NOMO-1 treated with DMSO at 0.1 percent for 48 hours (cell line): Measurements from ENCODE around the gene C1QTNF9.
"Not testable (repeated sequence)": the region's sequence is repeated elsewhere in the genome, so short reads cannot be mapped to it uniquely, and the experiment has no call there.

Source experiments
- DNase-seq: peaks from one replicate; lab custom pipeline; 2025; ENCODE audit not compliant: unreplicated experiment; lab: John Stamatoyannopoulos, UW

The C1QTNF9 gene, protein sequence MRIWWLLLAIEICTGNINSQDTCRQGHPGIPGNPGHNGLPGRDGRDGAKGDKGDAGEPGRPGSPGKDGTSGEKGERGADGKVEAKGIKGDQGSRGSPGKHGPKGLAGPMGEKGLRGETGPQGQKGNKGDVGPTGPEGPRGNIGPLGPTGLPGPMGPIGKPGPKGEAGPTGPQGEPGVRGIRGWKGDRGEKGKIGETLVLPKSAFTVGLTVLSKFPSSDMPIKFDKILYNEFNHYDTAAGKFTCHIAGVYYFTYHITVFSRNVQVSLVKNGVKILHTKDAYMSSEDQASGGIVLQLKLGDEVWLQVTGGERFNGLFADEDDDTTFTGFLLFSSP

DNA sequence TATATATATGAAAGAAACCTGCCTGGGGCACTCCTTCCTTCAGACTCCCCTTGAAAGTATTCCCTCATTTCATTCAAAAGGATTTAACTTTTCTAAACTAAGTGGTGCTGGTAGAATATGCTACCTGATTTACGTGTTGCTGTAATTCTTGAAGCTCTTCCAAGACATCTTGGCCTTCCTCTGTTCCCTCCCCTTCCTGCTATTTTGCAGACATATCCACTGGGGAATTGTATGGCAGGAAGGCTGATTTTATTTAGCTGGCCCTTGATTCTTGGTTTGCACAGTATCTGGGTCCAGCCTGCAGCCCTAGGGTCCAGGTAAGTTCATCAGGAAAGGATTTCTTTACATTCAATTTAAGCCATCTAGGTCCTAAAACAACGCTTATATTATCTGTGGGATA, at the start of gene C1QTNF9:
TSS of gene C1QTNF9 (plus strand) at position 281 of the 400 bp plus-strand sequence. CDS start 6,424 bp downstream, outside the sequence.
- not testable (repeated sequence) for DNase-seq

DNA sequence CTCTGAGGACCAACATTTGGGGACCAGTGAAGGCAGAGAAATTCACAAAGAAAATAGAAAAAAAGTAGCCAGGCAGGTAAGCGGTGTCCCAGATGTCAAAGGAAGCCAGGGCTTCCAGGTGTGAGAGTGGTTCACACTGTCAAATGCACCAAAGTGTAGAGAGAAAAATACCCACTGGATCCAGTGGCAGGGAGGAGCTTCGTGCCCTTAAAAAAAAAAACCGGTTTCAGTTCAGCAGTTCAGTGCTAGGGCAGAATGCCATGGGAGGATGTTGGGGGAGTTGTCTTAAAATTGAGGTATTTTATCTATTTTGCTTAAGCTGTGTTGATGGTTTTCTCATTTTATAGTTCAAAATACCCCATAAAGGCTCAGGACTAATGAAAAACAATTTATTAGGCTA, 47.8 kb upstream of the C1QTNF9 start:
- DNase-seq: no peak

DNA sequence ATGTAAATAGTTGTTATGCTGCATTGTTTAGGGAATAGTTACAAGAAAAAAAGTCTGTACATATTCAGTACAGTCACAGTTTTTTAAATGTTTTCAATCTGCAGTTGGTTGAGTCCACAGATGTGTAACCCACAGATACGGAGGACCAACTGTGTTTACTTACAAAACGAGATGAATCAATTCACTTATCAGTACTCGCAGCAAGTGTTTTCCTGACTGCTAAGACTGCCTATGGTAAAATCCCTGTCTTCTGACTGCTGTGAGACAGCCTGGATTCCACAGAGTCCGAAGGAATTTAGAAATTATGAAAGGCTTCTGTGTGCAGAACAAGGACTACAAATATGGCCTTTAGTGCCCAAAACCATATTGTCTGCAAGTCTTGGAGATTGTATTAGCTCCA, 45.7 kb upstream of the C1QTNF9 start:
- DNase-seq: no peak

DNA sequence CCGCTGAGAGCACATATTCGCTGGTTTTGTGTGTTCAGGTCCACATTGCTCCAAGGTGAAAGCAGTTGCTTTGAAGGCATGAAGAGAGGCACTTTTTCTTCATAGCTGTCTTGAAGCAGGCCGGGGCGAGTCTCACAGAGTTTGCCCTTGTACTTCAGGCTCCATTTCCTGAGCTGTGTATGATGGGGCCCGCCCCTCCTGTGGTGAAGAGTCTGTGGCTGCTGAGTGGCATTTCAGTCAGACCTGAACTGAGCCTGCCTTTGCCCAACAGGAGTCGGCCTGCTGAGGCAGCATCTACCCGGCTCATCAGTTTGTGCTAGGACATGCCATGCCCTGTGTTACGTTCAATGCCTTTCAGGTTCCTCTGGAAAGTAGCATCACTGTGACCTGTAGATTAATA, 44.4 kb upstream of the C1QTNF9 start:
- DNase-seq: no peak

DNA sequence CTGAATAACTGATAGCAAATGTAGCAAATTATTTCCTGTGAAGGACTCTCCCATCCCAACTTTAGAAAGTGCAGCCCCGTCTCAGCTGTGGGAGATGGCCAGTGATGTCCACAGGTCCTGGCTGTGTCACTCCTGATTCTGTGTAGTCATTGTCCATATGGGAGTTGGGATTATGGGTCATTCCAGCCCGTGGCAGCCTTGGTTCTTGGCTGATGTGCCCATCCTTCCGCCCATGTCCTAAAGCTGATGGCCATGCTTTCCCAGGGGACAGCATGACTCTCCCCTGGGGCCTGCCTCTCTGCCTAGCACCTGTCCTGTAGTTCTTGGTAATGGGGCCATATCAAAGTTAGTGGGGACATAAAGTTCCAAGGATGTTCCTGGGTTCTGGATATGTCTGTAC, 43.9 kb upstream of the C1QTNF9 start:
- DNase-seq: no peak

DNA sequence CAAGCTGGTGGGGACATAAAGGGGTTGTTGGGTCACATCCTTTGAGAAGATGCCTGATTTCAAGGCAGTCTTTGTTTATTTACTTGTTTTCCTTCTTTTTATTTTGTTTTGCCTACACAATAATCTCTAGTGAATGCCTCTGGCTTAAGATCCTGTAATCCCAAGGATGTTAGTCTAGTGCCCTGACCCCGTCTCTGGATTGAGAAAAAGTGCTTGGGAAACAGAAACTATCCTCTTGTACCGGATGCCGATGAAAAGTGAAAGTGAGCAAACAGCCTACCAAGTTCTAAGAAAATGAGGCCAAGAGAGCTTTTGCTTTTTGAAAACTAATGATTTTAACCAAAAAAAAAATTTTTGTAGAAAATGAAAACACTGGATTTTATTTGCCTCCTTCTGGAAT, 42.1 kb upstream of the C1QTNF9 start:
- no peak for DNase-seq

DNA sequence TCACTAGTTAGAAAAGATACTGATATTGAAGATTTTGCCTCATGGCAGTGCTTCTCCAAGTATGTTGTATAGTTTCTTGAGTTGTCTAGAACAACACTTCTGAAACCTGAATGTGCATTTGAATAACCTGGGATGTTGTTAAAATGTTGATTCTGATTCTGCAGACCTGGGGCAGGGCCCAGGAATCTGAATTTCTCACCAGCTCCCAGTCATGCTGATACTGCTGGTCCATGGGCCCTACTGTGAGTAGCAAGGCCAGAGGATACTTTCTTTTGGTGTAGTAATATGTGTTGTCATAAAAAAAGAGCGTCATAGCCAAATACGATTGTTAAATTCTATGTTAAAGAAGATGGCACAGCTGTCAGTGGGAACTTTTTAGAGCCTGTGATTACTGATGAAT, 41.6 kb upstream of the C1QTNF9 start:
- no peak for DNase-seq

DNA sequence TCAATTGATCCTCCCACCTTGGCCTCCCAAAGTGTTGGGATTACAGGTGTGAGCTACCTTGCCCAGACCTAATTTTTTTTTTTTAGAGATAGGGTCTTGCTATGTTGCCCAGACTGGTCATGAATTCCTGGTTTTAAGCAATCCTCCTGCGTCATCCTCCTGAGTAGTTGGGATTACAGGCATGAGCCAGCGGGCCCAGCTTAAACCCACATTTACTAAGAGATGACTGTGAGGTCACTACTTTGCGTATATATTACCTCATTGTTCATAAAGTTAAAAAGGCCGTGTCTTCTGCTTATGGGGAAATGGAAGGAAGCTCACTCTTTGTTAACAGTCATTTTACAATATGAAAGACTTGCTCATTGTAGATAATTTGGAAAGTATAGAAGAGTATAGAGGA, 39.6 kb upstream of the C1QTNF9 start:
- DNase-seq: peak; percentile 22

DNA sequence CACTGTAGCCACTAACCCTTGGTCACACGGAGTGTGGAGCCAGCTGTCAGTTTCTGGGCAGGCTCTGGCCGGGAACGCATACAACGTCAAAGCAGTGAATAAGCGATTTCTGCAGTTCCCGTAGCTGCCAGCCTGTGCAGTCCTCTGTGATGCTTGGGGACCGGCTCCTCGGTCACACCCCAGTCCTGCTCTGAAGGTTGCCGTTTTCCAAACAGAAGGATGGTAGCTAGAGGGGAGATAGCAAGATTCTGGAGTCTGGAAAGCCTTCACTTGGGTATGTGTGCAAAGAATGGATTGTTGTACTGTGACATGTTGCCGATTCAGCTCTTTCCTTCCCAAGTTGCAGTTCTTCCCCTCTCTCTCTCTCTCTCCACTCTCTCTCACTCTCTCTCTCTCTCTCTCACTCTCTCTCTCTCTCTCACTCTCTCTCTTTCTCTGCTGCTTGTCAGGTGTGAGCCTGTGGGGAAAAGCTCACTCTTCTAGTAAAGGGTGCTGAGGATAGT, 38.7 kb upstream of the C1QTNF9 start:
- DNase-seq: peak; percentile 76

DNA sequence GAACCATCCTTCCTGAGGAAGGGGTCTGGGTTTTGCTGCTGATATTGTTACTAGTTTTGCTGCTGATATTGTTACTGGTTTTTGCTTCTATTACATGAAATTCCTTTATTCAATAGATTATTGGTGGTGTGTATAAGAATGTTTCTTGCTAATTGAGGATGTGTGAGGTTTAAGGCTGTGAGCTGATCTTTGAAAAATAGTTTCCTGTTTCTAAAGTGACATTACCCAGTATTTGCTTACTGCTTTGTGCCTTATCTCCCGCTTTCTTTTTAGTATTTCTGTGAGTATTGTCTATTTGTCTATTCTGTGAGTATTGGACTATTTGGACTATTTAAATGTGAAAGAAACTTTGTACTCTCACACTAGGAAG, 38.2 kb upstream of the C1QTNF9 start:
- DNase-seq: no peak

DNA sequence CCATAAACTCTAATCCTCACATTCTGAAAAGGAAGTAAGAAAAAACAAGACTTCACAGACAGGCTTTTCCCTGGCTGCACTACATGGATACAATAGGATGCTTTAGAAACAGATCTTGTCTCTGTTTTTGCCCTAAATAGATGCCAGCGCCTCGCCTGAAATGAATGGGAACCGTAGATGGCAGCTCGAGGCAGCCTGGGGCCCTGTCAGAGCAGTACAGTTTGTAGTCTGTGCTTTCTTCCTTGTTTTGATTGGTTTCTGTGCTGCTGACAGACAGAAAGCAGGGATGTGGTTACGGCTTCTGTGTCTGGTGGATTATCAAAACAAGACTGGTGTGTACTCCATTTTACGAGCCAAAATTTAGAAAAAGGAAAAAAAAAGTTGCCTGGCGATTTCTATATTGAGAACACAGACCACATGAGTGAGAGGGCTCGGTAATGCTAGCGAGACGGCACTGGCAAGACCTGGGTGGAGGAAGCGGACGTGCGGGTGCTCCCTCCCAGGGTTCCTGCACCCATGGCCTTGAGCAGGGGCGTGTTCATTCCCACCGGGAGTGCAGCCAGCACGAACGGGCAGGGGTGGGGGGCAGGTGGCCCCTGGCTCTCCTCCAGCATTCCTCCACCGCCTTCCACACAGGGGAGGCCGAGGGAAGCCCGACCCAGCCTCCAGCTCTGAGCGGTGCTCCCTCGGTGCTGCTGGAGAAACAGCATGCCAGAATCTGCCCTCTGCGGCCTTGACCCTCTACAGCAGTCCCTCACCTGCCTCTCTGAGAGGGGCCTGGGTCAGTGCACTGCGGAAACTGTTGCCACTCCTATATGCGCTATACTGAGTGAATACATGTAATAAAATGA, 37.6 kb upstream of the C1QTNF9 start:
- DNase-seq: peak; percentile 77

DNA sequence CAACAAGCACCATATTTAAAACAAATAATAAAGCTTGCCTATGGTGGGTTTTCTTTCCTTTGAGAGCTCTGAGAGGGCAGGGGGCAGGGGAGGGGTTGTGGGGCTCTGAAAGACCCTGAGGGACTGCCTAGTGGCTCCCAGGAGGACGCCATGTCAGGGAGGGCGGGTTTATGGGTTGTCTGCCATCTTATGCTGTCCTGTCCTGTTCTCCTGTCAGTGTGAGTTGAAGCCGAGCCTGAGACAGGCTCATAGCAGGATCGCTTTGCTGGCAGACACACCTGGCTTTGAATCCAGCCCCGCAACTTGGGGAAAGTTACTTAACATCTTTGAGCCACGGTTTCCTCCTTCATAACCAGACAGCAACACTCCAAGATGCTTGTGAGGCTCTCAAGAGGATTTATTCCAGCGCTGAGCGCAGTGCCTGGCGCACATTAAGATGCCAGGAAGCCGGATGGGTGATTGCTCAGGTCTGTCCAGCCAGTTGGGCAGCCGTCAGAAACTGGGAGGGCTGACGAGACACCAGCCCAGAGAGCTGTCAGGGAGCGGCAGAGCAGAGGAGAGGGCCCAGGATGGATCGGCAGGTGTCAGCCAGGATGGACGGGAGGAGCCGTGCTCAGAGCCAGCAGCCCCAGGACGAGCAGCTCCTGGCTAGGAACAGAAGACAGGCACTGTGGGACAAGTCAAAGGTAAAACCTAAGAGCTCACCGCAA, 36.8 kb upstream of the C1QTNF9 start:
- no peak for DNase-seq

DNA sequence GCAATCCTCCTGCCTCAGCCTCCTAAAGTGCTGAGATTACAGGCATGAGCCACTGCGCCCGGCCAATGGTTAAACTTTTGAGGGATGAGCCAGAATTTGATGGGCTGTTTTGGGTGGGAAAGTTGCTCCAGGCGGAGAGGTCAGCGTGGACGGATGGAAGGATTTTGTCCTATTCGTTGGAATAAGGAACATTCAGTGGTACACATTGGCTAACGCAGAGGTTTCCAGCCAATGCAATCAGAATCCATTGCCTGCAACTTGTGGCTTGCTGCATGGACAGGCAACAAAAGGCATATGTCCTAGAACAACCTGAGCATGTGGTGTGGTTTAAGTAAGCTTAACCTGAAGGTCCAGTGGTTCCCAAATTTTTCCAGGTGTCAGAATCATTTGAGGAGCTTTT, 35.5 kb upstream of the C1QTNF9 start:
- DNase-seq: no peak

DNA sequence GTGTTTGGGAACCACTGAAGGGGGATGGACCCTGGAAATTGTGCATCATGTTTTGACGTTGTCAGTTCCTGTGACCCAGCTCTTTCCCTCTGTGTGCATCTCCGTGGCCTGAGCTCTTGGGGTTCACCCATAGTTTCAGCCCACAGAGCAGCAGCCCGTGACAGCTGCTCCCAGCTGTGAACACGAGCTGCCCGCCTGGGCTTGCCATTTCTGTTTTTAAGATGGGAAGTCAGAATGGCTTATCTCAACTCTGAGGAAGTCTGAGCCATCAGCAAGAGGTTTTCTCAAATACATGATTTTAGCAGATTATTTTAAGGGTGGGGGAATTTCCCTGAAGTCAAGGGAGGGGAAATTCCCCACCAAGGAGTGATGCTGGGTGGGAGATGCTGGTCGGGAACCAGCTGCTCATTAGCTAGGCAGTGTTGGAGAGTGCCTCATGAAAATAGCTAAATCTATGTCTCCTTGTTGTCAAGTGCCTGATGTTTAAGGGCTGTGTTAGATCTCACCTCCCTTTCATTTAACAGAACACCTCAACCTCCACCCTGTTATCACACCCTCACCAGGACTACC, 34.8 kb upstream of the C1QTNF9 start:
- DNase-seq: no peak

DNA sequence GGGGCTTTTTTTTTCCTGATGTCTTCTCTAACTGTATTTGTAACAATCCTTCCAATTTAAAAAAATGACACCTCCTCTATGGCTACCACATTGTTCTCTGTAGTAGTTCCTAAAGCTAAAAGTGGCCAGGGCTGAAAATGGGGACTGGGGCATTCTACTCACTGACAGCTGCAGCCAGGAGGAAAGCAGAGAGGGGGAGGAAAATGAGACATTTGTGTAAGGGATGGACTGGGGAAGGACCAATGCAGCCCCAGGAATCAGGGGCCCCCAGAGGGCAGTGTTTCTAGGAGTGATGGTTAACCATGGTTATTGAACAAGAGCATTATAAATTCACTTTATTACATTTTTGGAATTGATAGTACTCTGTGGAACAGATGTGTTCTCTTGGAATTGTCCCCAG, 34.3 kb upstream of the C1QTNF9 start:
- no peak for DNase-seq

DNA sequence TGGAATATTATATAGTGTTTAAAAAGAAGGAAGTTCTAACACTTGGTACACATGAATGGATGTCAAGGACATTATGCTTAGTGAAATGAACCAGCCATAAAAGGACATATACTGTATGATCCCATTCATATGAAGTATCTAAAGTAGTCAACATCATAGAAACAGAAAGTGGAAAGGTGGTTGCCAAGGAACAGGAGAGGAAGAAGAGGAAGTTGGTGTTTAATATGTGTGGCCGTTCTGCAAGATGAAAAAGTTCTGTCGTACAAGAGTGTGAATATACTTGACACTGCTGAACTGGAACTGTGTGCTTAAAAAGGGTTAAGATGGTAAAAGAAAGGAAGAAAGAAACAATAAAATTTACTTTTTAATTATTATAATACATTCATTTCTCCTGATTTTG, 33.1 kb upstream of the C1QTNF9 start:
- DNase-seq: peak; percentile 87

DNA sequence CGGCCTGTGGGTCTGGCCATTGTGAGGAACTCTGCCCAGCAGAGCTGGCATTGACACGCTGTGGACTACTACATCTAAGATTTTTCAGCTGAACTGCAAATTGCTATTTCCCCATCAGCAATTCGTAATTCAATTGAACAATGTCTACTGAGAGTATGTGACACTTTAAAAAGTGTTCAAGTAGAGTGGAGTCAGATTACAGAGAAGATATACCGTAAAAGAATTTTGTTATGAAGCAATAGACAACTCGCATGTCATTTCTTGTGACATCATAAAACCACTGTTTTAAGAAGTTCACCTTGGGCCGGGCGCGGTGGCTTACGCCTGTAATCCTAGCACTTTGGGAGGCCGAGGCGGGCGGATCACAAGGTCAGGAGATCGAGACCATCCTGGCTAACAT, 32.5 kb upstream of the C1QTNF9 start:
- DNase-seq: peak; percentile 6

DNA sequence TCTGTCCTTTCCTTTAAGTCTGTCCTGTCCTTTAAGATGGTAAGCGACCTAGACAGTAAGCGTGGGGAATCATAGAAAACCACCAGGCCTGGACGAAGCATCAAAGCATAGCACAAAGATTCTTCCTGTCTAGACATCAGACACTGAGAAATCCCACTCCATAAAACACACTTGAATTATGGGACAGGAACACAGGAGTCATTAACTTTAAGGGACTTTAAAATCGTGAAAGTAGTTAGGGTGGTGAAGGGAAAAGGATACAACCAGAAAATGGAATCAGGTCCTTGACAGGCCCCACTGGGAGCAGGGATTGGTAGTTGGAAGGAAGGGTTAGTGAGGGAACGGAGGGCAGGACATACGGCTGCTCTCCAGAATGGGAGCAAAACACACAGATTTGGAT, 31.6 kb upstream of the C1QTNF9 start:
- no peak for DNase-seq

DNA sequence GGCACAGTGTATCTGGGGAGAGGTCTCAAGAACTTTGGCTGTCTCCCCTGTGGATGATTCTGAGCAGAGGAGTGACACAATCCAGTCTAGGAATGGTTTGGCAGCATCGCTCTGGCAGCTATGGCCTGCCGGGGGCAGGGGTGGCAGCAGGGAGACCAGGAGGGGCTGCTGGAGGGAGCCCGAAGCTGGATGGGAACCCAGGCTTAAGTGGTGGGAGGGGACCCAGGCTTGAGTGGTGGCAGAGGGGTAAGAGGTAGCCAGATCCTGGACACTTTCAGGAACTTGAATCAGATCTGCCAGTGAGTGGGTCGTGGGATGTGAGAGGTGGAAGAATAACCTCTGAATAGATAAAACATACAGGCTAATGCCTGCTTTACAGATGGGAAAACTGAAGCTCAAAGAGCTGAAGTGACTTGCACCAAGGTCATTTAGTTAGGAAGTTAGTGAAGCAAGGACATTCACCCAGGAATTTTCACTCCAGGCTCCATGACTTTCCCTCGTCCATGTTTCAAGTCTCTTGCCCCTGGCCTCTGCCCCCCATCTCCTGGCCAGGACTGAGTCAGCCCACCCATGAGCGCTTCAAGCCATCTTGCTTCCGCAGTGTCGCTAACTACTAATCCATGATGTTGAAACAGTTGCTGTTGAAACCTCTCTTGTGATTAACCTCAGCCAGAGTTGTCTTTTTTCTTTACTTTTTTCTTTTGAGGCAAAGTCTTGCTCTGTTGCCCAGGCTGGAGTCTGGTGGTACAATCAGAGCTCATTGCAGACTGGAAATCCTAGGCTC, 29.9 kb upstream of the C1QTNF9 start:
- peak; percentile 76 for DNase-seq

DNA sequence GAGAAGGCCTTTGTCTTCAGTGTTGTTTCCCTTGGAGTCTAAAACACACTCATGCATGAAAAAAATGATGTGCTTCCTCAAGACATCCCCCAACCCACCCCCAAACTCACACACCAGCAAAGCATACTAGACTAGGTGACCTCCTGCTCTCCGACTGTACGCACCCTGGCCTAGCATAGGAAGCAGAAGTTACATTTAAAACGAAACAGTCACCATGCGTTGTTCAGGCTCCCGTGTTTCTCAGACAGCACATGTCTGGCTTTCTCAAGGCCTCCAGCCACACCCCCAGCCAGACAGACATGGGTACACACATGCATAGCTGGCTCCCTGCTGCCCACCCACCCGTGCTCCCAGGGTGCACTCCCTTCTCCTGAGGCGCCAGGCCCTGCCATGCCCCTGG, 28.7 kb upstream of the C1QTNF9 start:
- DNase-seq: peak; percentile 71
